Stimulated activated CD8-positive, alpha-beta memory T cell treated with anti-CD3 and anti-CD28 coated beads, Interleukin-12 subunit alpha, Interleukin-12 subunit beta, amount 100 ng/mL, for 24 hours (primary cell): ENCODE data around the gene GPC3.

Experiments used
- DNase-seq: peaks from one replicate; pipeline ENCODE4 v3.0.0-alpha.2; 2020; ENCODE audit errors: extremely low read depth

Gene GPC3

DNA sequence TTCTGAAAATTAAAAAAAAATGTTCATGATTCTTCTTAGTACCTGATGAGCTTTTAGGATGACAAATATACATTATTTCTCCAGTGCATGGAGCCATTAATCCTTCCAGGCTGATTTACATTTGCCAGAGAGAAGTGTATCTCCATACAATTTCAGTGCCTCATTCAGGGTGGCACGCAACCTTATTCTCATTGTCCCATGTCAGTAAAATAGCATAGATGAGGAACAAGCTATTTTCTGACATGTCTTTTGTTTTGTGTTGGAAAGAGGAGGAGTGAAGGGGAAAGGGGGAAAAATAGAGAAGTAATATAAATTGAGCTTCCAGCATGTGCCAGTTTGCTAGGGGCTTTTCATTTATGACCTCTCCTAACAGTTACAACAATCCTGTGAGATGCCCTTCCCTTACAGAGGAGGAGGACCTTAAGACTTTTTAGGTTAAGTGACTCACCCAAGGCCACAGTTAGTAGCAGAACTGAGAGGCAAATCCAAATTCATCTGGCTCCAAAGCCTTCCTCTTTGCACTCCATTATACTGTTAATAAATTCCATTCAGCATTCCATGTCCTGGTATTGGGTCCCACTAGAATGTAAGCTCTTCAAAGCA is 295.3 kb downstream of the GPC3 start:
- no peak for DNase-seq

DNA sequence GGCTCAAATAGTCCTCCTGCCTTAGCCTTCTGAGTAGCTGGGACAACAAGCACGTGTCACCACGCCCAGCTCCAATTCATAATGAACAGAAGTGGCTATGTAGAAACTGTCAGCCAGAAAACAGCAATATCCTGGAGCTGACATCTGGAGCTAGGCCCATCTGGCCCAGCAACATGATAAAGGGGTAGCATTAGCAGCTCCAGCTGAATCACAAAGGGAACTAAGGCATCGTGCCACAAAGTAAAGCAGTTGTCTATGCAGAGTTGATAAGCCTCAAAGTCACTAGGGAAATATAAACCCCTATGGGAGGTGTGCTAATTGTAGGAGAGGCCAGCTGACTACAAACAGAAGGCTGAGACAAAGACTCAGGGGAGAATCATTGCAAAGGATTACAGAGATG is 299.6 kb downstream of the GPC3 start:
- no peak for DNase-seq

DNA sequence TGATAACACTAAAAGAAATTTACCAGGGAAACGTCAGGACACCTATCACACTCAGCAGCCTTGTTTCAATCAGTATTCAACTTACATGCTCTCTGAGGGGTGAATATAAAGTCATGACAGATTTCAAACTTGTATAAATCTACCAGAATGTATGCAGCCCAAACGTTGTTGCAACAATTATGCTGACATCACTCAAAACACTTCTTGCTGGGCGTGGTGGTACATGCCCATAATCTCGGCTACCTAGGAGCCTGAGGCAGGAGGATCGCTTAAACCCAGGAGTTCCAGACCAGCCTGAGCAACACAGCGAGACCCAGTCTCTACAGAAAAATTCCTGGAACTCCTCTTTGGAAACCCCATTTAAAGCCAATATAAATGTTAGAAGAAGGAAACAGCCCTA is 303.5 kb downstream of the GPC3 start:
- no peak for DNase-seq

DNA sequence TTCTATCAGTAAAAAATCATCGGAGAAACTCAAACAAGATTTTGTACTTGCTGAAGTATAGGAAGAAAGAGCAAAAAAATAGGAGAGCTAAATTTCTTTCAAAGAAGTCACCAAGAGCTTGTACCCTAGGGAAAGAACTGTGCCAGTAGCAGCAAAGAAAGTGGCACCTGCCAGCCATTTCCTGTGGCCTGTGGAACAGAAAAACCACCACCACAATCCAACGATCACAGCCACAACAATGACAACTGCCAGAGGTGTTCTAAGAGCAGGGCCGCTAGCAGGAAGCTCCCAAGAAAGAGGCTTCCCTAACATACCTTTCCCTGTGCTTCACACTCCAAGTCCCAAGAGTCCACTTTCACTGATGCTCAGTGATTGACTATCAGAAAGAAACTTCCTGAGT is 304.0 kb downstream of the GPC3 start:
- no peak for DNase-seq

DNA sequence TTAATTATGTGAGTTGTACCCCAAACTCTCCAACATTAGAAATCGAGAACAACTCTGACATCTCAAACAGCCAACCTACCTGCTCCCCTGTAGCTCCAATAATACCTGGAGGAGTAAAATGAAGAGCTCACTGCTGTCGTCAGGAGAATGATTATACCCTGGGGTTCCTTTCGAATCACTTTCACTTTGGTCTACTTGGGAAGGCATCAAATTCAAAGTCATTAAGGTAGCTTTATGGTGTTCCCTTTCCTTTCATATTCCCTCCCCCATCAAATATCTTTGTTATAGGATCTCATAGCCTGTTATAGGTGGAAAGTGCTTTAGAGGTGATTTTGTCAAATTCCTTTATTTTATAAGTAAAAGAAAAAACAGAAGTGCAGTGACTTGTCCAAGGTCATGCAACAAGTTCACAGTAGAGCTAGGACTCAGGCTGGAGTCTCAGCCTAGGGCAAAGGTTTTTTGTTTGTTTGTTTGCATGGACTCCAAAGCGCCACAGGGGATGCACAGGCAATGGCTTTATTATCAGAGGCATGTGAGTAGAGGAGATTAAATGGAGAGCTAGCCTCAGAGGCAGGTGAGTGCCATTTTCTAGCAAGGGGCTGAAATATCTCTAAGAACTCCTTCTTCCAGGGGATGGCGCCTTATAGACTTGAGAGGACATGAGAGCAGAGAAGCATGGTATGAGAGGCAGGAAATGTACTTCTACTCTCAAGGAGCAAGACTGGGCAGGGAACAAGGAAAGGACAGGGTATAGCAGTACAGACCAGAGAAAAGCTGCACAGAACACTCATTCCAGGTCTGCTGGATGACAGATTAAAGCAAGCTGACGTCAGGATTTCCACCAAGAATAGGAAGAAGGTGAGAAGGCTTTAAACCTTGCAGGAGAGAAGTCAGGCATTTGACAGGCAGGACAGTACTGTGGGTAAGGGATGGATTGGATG is 308.0 kb downstream of the GPC3 start:
- no peak for DNase-seq

DNA sequence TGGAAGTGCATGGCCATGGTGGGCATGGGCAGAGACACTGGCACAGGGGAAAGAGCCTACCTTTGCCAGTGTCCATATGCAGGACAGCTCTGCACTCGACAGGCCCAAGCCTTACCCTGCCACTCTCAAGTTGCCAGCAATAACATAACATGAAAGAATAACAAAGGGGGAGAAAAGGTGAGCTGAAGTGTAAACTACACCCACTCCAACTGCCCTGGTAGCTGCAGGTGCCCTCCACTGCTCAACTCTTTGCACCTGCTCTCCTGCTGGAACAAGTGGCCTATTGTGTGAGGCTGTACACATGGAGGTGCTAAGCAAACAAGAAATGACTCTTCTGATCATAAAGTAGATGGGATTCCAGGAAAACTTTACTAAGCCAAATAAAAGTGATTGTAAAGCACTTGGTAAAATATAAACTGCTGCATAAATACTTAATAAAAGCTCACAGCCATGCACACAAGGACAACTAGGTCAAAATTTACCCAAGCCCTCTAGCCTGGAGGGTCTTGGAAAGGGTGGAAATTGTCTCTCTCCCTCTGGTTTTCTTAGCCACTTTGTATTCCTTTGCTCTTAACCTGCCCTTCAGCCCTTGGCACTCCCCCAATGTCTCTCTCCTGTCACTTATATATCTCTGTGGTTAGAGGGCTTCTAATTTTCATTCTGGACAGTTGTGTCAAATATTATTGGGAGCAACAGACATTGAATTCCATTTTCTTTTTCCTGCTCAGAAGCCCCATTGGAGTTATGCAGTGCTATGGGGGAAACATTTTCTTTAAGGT is 308.9 kb downstream of the GPC3 start:
- no peak for DNase-seq

DNA sequence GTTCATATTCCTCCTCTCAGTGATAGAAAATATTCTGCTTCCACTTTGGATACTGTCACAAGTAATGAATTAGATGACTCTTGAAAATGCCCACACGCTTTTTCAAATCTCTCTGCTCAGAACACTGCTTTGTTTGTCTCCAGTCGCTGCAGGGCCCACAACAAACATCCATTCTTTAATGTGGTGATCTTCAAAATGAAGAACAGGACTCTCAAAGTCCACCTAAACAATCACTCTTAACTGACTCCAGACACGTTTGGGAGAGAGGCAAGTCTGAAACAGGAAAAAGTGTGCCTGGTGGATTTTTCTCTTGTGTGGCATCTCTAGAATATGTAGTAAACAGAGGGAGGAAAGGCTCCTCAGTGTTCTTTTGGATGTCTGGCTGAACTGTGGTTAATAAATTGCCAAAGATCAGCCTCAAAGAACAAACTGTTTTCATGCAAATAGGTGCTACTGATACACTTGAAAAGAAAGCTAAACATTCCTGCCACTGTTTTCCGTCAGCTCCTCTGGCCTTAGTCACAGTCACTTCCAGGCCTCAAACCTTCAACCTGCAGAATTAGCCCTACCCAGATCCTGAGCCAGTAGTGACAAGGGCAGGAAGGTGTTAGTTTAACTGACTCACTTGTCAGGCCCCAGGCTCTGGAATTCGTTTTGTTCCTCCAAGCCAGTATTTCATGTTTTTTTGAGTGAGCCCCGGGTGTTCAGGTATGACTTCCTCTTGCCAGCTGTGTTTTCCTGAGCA is 310.5 kb downstream of the GPC3 start:
- no peak for DNase-seq

DNA sequence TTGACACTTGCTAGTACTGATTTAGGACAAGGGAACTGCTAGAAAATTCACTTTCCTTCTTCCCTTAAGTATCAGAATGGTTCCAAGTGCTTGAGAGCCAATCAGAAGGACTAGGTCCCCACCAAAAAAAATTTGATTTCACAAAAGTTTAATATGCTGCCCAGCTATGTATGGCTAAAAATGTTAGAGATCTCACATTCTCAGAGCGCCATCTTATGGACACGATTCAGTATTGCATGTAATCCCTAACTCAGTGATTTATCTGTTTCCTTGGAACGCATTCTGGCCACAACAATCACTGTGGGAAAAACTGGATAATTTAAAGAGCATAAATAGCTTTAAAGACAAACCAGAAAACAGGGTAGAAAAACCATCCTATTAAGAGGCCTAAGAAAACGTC is 315.0 kb downstream of the GPC3 start:
- DNase-seq = no peak

DNA sequence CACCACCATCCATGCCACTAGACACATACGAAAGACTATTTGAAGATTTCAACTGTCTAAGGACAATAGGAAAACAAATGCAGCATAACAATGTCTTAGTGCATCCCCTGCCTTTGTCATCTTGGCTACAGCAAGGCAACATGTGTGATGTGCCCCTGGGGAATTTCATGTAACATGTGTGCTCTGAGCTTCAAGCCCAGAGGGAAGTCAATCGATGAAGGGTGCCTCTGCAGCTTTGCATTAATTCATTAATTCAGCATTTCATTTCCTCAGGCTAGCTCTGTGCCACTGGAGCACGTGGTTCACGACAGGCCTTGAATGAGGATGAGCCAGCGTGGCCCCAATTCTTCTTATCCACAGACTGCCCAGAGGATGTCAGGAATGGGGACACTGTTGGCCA is 316.2 kb downstream of the GPC3 start:
- DNase-seq = no peak

DNA sequence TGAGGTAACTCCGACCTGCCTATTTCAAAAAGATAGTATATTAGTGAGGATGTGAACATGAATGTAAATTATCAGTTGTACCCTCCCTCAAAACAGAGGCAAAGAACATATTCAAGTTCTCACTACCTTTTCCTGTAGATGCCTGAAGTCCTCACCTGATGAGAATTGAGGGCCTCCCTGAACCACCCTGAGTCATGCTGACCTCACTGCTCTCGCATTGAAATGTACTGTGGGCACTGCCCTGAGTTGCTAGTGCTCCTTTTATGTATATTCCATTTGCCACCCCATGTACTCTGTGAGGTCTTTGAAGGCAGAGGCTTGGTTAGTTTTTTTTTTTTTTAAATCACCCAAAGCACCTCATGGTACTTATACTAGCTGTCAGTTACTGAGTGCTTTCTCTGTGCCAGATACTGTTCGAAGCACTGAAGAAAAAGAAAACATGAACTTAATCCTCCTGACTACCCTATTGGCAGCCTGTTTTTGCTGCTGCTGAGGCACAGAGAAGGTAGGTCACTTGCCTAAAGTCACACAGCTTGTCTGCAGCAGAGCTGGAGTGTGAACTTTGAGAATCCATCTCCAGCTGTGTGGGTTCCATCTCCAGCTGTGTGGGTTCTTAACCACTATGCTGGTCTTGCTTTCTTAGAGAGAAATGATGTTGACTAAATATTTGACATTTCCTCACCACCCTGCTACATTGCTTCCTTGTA is 317.0 kb downstream of the GPC3 start:
- DNase-seq = no peak

DNA sequence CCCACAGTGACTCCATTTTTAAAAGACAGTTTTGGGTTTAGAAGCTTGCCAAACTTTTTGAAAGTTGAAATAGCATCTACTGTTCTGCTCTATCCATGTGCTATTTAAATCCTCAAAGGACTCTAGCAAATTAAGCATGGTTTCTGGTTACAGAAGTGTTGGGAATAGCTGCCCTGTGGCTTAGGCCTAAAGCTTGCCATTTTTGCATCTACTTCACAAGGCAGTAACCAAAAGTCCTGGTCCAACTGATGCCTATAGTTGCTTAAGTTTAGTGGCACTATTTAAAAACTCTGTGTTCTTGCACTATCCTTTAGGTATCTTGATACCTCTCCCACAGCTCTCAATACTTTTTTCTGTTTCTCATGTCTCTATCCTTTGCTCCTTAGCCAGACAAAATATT is 319.1 kb downstream of the GPC3 start:
- DNase-seq = no peak

DNA sequence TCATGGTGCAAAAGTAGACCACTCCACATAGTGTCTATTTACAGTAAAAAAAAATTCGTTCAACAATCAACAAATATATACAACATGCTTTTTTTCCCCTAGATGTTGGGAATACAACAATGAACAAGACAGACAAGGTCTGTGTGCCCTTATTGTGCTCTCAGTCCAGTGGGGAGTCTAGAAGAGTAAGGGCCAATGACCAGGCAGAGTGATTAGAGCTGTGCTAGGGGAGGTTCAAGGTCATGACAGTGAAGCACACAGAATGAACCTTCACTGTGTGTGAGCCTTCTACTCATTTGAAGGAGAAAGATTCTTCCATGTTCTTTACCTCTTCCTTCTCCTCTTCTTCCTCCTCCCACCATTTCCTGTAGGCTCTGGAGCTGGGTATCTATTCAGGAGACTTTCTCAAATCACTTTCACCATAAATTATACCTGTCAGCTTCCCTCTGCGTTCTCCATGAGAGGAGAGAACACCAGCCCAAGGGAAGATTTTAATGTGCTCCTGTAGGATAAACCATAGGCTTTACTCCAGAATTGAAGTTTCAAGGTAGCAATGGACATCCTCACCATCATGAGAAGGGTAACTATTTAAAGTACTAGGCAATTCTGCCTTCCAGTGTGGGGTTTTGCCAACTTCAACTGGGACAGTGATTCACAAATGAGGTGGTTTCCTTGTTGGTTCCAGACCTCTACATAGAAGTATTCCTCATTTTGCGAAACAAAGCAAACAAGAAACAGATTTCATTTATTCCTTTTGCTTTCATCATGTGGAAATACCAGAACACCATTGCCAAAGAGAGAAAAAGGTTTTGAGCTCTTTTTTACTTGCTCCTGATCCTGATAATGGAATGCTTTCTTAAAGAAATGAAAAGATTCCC is 323.2 kb downstream of the GPC3 start:
- DNase-seq = no peak

DNA sequence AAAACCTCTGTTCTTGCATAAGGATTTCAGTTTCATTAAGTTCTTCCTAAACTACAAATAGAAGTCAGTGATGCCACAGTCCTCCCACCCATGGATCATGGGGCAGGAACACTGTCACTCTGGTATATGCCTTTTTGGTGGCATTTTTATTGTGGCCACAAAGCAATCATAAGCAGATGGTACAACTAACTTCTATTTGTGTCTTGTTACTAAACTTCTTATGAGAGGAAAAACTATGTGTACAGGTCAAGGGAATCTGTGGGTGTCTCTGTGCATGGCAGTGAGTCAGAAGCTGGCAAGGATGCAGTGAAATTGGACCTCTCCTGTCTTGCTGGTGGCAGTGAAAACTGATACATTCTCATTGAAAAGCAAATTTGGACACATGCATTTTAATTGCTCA is 325.1 kb downstream of the GPC3 start:
- no peak for DNase-seq

DNA sequence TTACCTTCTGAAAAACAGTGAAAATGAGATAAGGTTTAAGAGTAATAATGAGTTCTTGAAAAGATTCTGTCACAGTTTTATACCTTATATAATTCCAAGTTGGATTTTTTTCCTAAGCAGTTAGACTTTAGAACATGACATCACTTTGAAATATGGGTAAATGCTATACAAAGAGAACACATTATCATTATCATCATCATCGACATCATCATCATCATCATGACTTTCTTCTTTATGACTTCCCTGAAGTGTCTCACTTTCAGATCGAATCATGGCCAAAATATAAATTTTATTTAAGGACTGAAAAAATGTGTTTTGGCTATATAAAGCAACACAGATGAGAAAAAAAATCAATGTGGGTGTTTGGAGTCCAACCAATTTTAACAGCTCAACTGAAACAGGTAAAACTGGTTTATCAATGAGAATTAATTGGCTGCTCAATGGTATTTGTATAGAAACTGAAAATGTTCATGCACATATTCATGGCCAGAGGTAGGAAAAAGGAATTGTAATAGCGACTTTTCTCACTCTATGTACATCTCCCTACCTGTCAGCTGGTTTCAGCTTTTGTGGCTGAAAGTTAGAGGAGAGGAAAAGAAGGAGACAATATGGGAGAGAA is 327.0 kb downstream of the GPC3 start:
- DNase-seq = no peak

DNA sequence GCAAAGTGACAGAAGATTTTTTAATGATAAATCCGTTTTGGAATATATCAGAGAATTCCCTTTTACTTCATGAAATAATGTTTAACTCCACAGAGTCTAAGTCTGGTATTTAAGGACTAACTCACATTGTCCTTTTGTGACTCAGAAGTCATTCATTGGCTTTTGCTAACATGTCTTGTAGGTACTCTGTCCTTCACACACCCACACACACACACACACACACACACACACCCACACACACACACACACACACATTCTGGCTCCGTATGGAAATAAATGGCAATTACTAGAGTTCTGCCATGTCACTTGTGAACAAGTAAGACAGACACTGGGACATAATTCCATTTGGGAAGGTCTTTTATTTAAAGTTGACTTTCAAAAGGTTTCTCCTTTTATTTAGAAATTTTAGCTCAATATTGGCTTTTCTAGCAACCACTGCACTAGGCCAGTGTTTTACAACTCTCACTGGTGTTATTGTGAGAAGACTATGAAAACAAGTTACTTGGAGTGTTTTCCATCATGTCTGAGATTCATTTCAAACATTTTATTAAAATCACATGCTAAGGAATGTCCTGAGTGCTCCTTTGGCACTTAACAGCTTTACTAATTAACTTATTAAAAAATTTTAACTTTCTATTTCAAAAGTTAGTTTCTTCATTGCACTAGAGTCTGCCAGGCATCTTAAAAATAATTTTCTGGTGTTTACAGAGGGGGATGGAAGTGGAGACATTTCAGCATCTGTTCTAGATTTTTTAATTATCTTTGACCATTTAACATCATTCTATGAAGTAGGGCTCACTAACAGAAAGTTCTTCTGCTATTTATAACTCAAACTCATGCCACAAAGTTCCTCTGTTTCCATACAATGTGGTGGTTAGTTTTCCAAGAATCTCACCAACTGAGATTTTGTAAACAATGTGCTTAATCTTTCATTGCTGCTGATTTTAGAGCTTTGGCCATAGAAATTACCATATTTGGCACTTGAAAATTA is 329.8 kb downstream of the GPC3 start:
- DNase-seq = no peak

DNA sequence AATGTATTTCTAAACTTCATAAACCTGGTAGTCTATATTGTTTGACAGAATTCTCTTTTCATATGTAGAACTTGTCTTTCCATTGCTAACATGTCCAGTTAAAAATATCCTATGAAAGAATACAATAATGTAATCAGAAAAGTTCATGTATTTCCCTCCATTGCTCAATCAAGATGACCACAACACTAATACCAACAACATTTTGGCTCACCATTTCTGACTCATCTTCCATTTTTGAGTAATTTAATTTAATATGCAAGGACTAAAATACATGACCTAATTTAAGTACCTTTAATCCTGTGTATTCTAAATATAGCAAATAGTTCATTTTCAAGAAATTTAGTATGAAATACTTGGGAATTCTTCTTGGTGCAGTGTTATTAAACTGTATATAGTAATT is 330.6 kb downstream of the GPC3 start:
- DNase-seq = no peak

DNA sequence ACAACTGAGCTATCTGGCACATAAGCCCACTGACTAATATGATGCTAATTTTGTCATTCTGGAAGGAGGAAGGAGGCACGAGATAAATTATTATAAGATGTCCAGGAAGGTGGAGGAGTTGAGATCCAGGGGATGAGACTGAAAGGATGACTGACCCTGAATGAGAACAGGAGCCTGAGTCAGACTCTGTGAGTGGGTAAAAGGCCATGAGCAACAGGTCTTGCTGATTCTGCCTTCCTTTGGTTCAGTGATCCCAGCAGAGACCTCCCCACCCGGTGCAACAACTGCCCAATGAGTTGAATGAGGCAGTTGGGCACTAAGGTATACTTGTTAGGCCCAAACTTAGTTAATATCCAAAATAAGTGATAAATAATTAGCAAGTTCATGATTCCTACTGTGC is 332.0 kb downstream of the GPC3 start:
- no peak for DNase-seq

DNA sequence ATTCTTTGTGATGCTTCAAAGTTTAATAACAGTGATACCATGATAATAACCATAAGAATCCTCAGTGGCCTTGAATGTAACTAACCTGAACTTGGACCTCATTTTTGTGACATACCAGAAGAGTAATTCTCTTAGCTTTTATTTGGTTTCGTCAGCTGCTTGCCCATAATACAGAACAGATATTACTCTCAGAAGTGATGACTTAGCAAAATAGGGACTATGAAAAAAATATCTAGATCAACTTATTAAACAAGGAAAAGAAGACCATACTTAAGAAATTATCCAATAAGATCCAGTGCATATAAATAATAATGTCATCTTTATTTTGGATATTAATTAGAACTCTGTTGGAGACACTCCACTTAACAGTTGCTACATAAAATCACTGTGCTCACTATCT is 333.2 kb downstream of the GPC3 start:
- DNase-seq = no peak

DNA sequence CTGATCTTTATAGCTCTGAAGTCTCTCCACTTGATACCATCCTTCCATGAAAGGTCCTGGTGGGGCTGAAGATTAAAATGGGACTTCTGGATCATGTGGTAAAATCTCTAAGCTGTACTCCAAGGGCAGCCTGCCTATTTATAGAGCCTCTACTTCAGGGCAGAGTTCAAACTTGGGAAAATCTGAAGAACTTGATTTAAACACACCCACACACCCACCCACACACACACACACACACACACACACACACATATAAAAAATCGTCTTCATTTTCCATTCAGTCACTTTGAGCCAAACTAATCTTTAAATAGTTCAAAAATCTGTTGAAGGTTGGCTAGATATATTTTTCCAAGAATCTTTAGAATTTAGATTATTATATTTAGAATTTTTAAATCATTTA is 335.2 kb downstream of the GPC3 start:
- no peak for DNase-seq
